Osteocyte (in vitro differentiated cells): ENCODE measurements around the gene ANK2. TPM values are rescaled to one million over a fixed set of nuclear protein-coding genes. Genes with fewer than 3 reads are reported as not detected.

Experiments
- DNase-seq: peaks from one replicate; pipeline ENCODE4 v3.0.0; 2021; ENCODE audit warnings: mixed read lengths; ENCODE audit not compliant: unreplicated experiment; ENCODE audit errors: extremely low spot score
- H3K27ac Mint-ChIP-seq: one replicate; pipeline ENCODE4 v1.8.0; 2021; ENCODE audit warnings: mild to moderate bottlenecking, mixed read lengths; ENCODE audit not compliant: unreplicated experiment
- H3K27me3 Mint-ChIP-seq: one replicate; pipeline ENCODE4 v1.8.0; 2021; ENCODE audit warnings: mixed read lengths; ENCODE audit not compliant: unreplicated experiment
- H3K36me3 Mint-ChIP-seq: one replicate; pipeline ENCODE4 v1.8.0; 2021; ENCODE audit warnings: mixed read lengths; ENCODE audit not compliant: unreplicated experiment
- H3K4me1 Mint-ChIP-seq: one replicate; pipeline ENCODE4 v1.8.0; 2021; ENCODE audit warnings: mixed read lengths; ENCODE audit not compliant: unreplicated experiment
- H3K4me3 Mint-ChIP-seq: one replicate; pipeline ENCODE4 v1.8.0; 2021; ENCODE audit warnings: mild to moderate bottlenecking, moderate library complexity, mixed read lengths; ENCODE audit not compliant: unreplicated experiment
- H3K9me3 Mint-ChIP-seq: one replicate; pipeline ENCODE4 v1.8.0; 2021; ENCODE audit warnings: mixed read lengths; ENCODE audit not compliant: unreplicated experiment
- CTCF ChIP-seq: fragments of 200-600 bp; sonication (generic); IDR thresholded peaks from 2 replicates; pipeline ENCODE4 v1.5.0; 2021; ENCODE audit warnings: antibody characterized with exemption, mild to moderate bottlenecking, moderate library complexity
- microRNA-seq: library from miRNA; unstranded; fragments of <30 nt; microRNA quantifications from one replicate; pipeline ENCODE4 v1.1.0, GENCODE V29; 2020; ENCODE audit not compliant: unreplicated experiment
- total RNA-seq: library from RNA; stranded (reverse); gene quantifications from 2 replicates; pipeline ENCODE4 v1.2.1, GENCODE V29; 2021

Gene ANK2
- total RNA-seq, 1 donor from 2014 or later, result 17.2 TPM

- Mint-ChIP-seq H3K36me3 (peaks cover 7% of the 10 kb centered on the region), H3K9me3 (peaks cover 32% of the 10 kb centered on the region), H3K27ac (no peak overlapping the region), H3K4me3 (no peak overlapping the region), H3K27me3 (no peaks in the 10 kb centered on the region), H3K4me1 (no peaks in the 10 kb centered on the region)
- no peak for TF ChIP-seq CTCF
- no peak for DNase-seq
Observed at GRCh38 chr4:113420938-113421337, 371.5 kb downstream of the ANK2 start.

- DNase-seq, result no peak
- Mint-ChIP-seq H3K9me3 (peaks cover 20% of the 10 kb centered on the region), H3K27me3 (no peaks in the 10 kb centered on the region), H3K27ac (no peak overlapping the region), H3K4me1 (no peaks in the 10 kb centered on the region), H3K36me3 (peaks cover 4% of the 10 kb centered on the region), H3K4me3 (no peak overlapping the region)
- TF ChIP-seq CTCF, result no peak
Observed at GRCh38 chr4:113423631-113424030, 374.2 kb downstream of the ANK2 start.

GRCh38 chr4:113433116-113433515, 383.7 kb downstream of the ANK2 start:
- Mint-ChIP-seq H3K27ac (no peak overlapping the region), H3K9me3 (peaks cover 9% of the 10 kb centered on the region), H3K4me3 (no peak overlapping the region), H3K4me1 (peaks cover 37% of the 10 kb centered on the region), H3K27me3 (no peaks in the 10 kb centered on the region), H3K36me3 (no peaks in the 10 kb centered on the region)
- TF ChIP-seq CTCF, result no peak
- no peak for DNase-seq

Small RNAs within 50 kb of the gene (microRNA-seq; reads per million reads assigned to microRNA genes)
- not detected for gene MIR1243
- gene MIR8082, result not detected
